Measurements from ENCODE around the gene CACNA1C. TPM values are rescaled to one million over a fixed set of nuclear protein-coding genes. Genes with fewer than 3 reads are reported as not detected.
A peak's percentile ranks its signal among the peaks of the same experiment; 100 is the strongest.

Gene CACNA1C
- total RNA-seq, 1 donor from 2014 or later: 6.5 TPM

DNA sequence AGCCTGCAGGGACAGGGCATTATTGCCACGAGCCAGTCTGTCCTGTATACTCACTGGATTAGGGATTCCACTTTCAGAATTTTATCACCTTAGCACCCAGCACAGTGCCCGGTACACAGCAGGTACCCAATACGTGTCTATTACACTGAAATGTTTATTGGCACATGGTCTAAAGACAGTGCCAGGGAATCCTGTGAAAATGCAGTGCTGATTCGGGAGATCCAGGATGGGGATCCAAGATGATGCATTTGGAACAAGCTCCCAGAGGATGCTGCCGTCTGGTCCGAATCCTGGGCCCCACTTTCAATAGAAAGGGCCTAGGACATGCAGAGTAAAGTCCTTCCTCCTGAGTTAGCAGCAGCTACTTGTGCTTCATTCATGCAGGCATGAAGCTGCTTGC is 230.7 kb downstream of the CACNA1C start:
- no peak for DNase-seq

DNA sequence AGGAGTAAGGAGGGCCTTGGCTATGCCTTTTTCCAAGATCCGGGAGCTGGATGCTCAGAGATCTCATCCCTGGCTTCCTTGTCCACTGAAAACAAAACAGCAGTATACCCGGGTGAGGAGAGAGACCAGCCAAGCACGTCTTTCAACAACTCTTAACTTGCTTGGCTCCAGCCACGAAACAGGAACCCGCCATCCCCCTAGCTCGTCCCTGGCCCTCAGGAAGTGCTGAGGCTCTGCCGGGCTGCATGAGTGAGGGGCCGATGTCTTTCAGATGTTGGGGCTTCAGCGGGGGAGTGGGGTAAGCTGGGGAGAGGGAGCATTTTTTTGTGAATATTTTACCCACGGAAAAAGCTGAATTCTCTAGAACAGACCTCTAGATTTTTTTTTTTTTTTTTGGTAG is 231.1 kb downstream of the CACNA1C start:
- DNase-seq: peak; percentile 84

DNA sequence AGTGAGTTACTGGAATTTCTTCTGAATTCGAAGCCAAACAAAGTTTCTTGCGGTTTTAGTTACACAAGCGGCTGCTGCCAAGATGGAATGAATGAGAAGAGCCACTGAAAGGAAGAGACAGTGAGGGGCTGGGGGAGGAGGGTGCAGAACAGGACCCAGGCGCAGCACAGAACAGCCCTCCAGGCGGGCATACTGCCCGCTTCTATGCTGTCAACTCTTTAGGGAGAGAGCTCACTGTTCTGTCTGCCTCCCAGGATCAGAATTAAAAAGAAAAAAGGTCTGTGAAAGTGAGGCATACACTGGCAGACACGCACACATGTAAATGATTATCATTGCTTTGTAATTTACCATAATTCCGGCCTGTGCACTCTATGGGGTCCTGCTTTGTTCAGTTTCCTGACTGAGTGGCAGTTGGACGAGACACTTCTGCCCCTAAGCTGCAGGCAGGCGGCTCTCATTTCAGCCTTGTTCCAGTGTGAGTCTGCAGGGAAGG is 231.6 kb downstream of the CACNA1C start:
- DNase-seq: peak; percentile 87

DNA sequence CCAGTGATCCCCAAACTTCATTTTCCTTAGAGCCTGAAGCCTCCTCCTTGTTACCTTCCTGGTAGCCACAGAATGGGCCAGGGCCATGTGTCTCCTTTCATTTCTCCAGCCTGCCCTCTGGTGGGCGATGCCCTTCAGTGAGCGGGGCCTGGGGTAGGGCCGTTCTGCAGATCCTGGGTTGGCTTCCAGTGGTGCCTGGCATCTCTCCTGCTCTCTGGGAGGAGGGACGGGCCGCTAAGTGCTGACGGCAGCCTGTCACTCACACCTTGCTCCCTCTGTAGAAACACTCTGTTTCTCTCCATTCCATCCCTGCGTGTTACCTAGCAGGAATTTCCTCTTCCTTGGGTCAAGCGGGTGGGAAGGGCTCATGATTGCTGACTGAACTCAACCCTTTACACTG is 232.1 kb downstream of the CACNA1C start:
- peak; percentile 87 for DNase-seq

DNA sequence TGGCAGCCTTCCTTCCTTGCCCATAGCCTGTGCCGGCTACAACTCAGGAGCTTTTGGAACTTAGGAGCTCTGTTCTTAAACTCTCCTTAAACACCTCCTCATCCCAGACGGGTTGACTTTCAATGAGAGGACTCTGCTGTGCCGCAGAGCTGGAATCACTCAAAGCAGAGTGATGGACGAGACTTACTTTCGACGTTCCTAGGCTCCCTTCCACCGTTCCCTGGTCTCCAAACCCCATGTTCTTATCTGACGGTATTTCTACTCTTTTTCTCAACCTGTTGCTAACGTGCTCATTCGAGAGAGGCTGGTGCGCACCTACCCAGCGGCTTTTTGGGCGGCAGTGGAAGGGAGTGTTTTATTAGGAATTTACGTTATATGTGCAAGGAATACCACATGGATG is 232.7 kb downstream of the CACNA1C start:
- no peak for DNase-seq

DNA sequence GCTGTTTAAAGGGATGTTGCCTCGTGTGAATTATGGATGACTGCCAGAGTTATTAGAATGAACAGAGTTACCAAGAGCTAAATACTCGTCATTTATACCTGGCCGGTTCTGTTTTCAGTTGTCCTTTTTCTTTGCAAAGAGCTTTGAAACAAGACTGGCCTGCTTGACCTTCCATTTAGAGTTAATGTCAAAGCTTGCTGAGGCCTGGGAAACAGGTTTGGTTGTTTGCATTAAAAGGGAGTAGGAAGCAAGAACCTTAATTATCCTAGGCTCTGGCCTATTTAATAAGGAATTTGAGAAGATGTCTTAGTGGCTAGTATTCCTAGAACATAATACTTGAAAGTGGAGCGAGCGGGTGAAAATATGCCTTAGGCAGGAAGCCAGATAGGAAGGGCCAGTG is 233.3 kb downstream of the CACNA1C start:
- DNase-seq: no peak

DNA sequence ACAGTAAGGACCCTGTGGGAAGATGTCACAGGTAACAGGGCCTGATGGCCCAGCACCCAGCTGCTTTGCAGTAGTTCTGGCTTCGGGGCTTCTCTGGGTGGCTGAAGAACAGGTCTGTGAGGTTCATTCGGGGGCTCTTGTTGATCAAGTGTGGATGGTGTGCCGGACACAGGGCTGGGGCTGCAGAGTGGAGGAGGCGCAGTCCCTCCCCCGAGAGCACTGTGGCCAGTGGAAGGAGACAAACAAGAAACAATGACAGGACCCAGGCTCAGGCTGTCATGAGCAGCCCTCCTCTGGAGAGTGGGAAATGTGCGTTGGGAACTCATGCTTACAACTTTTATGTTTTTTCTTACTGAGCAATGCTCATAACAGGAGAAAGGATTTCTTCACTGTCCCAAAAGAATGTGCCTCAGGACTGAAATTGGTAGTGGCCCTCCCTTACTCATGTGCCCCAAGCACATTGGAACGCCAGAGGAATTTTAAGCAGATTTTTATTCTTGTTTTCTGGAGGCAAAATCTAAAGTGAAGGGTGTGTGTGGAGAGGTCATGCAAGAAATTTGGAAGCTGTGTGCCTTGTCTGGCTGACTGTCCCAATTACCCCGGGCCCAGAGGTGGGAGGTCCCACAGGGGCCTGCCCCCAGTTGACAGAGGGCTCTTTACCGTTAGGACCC is 233.8 kb downstream of the CACNA1C start:
- DNase-seq: no peak

DNA sequence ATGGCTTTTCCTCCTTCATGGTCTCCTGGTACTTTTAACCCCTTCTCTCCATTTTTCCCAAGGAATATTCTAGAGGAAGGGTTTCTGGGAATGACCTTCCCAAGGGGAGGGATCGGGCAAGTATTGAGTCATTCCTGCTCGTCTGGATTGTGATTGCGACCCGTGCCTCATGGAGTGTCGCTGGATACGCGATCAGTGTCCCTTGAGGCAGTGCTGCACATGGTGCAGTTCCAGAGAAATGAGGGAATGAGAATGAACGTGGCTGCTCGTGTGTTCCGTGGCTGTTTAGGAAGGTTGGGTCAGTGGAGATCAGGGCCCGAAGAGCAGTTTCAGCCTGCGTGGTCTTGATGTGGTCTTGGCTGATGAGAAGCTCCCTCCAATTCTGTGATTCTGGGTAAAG is 234.4 kb downstream of the CACNA1C start:
- no peak for DNase-seq

DNA sequence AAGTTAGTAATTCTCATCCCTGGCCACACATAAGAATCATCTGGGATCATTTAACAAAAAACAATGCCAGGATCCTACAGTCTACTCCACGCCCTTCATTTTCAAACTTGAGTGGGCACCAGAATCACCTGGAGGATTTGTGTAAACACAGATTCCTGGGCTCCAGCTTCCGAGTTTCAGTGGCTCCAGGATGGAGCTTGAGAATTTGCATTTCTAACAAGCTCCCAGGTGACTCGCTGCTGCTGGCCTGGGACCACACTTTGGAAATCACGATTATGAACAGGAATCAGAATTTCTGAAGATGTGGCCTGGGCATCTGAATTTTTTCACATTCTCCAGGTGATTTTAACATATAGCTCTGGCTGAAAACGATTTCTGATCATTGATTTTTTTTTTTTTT is 234.8 kb downstream of the CACNA1C start:
- no peak for DNase-seq

DNA sequence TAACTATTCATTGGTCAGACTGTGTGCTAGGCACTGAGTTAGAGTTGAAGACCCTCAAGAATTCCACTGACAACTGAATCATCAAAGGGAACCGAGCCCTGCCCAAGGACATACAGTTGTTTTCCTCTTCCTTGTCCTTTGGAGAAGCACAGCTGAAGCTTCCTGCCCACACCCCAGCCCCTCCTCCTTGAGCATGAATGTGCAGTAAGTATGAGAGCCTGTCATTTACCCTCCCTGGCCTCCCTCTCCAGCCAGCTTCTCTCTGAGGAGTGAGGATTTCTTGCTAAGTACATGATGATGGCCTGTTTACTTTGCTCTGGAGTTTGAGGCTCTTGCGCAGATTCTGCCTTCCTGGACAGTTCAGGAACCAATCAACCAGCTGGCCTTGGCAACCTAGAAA is 235.2 kb downstream of the CACNA1C start:
- DNase-seq: peak; percentile 63

DNA sequence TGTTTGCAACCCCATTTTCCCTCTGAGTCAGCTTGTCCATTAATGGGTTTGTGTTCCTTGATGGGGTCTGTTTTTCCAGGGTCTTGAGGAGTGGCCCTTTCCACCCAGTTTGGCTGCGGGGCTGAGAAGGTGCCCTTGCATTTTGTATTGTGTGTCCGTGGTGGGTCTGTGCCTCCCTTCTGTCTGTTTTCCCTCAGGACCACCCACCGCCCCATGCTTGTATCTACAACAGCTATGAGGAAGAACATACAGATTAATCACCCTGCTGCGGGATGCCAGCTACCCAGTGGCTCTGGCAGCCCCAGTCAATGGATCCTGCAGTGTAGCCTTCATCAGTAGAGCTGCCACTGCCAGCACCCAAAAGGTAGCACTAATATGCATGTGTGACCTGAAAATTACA is 235.7 kb downstream of the CACNA1C start:
- no peak for DNase-seq

DNA sequence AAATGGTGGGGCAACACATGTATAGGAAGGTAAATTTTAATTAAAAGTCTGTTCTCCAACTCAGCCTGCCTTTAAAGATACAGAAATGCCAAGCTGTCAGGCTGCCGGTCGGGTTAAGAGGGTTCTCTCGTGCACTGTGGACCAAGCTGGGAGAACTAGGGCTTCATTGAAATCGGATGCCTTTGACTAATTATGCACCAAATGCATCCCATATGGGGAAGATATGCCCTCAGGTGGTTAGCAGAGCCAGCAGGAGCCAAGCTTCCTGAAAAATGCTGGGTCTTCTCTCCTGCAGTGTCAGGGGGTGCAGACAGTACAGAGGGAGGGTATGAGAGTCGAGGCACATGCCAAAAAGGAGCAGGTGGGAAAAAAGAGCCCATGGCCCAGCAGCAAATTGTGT is 236.1 kb downstream of the CACNA1C start:
- no peak for DNase-seq

DNA sequence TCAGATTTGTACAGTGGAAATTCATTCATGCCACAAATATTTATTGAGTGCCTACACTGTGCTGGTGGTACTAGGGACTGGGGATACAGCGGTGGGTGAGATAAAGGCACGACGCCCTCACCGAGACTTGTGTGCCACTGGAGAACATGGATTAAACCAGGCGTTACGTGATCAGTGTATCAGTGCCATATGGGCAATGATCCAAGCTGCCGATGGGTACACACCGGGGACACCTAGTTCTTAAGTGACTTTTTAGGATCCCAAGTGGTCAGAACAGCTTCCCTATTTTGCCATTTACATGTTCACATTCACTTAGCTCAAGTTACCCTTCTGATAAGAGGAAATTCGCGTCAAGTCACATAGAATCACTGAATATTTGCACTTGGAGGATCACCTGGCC is 236.7 kb downstream of the CACNA1C start:
- no peak for DNase-seq

DNA sequence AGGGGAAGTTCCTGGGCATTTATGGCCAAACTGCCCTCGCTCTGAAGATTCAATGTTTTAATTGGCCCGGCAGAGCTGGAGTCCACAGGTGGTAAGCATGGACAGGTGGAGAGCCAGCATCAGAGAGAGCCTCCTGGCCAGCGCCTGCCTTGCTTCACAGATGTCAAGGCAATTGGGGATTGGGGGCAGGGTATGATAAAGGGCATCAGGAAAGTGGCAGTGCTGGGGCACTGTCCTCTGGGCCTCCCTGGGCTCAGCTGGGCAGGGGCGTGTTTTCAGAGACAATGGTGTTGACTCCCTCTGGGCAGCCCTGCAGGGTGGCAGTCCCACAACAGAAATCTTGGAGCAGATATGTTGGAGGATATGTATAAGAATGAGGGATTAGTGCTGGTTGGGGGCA is 237.3 kb downstream of the CACNA1C start:
- no peak for DNase-seq

DNA sequence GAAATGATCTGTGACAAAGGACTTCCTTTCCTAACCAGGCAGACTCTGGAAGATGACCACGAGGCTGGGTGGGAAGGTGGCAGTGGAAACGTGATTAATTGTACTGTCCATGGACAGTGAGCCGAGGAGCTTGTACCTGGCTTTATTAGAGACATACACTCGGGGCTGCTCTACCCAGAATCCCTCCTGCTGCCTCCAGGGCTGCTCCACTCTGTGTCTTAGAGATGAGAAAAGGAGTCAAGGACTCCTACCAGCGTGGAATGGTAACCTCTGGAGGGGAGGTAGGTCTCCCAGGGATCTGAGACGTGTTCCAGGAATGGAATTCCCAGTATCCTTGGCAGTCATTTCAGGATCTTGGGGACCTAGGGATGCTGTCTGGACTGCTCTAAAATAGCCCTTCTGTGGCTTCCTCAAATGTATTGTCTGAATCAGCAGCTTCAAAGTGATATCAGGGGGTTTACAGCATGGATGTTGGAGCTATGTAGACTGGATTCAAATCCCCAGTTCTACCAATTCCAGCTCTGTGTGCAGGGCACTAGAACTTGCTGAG is 237.8 kb downstream of the CACNA1C start:
- no peak for DNase-seq

DNA sequence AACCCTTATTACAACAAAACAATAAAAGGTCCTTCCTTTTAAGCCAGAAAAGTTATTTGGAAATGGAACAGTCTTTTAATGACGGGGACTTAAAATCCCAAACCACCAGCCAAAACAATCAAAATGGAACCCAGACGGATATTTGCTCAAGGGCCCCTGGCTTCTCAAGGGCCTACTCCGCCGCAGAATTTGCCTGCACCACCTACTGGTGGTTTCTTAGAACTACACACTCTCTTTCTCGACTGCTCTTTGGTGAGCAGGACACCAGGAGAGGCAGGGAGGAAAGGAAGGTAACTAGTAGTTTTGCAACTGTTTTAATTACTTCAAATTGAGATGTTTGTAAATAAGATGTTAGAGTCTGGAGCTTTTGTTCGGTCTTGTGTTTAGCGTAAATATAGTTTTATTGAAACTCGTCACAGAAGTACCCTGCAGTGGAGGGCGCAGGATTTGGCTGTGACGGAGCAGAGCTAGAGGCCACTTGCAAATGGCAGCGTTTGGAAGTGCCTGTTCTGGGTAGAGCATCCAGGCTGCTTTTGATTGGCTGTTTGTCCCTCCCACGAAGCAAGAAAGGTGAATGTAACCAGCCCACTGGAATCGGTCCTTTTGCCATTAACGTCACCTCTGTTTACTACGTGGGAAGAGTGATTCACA is 238.5 kb downstream of the CACNA1C start:
- peak; percentile 47 for DNase-seq

DNA sequence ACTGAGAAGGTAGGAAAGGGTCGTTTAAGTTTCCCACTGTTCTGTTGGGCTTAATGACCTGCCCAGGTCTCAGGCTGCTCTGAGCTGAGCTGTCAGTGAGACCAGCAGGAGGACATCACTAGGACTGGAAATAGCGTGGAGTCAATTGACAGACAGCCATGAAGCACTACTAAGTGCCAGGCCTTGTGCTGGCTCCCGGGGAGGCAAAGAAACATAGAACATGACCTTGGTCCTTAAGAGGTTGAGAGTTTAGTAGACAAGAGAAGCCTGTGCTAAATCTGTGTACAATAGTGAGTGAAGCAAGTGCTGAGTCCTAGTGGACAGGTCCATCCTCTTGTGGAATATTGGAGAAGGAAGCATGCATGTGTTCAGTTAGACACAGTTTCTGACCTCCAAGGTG is 239.2 kb downstream of the CACNA1C start:
- DNase-seq: no peak

DNA sequence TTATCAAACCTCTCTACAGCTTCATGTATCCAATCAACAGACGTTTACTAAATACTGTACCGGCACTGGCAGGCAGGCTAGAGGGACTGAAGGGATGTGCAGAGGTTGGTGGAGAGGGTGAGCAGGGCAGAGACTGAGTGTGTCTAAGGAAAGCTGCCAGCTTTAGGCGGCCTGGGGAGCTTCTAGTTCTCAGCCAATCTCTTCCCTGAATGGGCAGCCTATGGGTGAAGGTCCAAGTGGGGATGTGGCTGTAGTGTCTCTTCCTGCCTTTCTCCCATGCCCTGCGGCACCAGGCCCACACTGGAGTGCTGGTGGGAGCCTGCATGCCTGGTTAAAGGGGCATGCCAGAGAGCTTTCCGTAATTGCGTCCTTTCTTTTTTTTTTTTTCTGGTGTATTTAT is 239.8 kb downstream of the CACNA1C start:
- DNase-seq: no peak

DNA sequence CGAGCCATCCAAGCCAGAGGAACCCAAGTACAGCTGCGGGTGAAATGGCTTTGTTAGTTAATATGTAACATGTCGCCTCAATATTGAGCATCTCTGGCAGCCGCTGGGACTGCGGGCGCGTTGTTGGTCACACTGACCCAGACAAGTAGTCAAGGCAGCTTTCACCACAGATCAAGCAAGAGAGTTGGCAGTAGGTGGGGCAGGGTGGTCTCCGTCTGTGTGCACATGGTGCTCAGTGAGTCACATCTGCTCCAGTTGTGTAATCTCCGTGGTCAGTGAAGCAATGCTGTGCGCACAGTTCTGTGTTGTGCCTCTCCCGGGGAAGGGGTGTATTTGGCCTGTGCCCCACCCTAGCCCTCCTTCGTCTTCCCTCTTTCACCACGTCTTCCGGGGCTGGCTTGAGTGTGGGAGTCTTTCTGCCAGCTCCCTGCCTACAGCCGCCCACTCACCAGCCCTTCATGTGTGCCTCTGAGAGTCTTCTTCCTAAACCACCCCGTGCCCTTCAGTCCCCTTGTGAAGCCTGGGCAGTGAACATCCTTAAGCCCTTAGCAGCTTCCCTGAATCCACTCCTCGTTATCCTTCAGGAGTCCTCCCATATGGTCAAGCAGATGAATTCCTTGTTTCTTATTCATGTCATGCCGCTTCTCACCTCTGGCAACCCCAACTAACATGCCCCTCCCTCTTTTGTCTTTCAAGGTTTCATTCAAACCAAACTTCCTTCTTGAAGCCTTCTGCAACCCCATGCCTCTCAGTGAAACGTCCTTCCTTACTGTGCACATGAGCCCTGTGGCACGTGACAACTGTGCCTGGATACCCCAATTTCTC is 242.1 kb downstream of the CACNA1C start:
- DNase-seq: no peak

DNA sequence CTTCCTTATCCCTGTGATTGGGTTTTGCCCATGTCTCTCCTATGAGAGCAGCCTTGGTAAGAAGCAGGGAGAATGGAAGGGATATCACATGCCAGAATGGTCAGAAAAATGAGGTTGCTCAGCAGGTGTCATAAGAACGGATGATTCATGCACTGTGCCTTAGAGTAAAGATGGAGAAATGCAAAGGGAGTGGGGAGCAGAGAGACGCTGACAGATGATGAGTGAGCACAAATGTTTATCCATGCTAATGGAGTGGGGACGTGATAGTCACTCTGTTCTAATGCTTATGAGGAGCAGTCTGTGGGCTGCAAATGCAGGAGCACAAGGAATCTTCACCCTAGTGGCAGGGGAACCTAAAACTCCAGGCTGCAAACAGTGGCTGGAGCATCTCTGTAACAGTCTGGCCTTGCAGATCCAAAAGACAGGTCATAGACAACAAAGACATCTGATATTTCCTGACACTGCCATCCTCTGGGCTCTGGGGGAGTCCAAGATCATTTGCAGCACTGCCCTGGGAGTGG is 243.2 kb downstream of the CACNA1C start:
- peak; percentile 73 for DNase-seq

DNA sequence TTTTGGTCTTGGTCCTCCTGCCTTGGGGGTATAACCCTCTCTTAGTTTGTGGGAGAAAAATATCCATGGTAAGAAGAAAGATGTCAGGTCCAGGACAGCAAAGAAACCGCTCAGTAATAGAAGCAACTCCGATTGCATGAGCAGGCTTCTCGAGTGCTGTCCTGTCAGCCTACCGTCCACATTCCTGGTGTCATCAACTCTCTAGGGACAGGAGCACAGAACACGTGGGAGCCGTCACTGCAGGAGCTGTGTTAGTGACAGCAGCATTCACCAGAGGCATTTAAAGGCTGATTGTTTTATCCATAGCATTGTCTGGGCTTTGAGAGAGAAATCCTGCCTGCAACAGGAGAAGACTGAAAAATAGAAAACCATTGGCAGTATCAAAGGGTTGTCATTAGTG is 244.2 kb downstream of the CACNA1C start:
- no peak for DNase-seq

DNA sequence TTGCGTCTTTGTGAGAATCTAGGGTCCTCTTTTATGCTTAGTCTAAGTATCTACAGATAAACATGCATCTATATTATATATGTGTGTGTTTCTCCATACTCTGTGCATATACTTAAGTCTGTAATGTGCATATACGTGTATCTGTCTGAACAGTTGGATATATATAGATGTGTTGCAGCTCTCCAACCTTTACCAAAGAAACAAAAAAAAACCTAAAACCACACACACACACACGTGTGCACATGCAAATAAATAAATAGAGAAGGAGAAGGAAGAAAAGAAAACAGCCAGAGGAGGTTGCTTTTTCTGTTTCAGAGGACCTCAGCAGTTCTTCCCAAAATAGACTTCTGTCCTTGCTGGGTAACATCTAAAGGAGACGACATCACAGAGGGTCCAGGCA is 244.9 kb downstream of the CACNA1C start:
- no peak for DNase-seq

Data from tongue (tissue), 2 donors.